ENCODE measurements around the gene IL36RN. TPM values are rescaled to one million over a fixed set of nuclear protein-coding genes. Genes with fewer than 3 reads are reported as not detected.

IL36RN gene
- total RNA-seq, 1 donor from 2014 or later, result 0.14 TPM

DNA sequence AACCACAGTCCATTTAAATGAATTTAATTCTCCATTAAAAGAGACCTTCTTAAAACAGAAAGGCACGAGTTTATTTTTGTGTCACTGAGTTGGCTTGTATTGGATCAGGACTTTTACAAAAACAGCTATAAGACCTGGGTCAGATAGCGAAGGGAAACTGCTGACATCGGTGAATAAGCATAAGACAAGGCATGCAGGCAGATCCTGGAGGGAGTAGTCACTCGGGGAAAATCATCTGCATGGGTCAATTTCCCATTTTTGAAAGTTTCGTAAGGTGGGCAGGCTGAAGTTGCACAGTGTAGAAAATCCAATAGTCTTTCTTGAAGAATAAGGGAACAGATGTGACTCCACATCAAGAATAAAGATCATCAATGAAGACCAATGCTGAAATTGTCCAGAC lies 19.3 kb upstream of the IL36RN start:
- H3K9me3 ChIP-seq (ENCODE audit: insufficient read depth, low read depth, low read length), result no peaks in the 10 kb centered on the region
- H3K27ac Mint-ChIP-seq (ENCODE audit: unreplicated experiment), result no peak overlapping the region

DNA sequence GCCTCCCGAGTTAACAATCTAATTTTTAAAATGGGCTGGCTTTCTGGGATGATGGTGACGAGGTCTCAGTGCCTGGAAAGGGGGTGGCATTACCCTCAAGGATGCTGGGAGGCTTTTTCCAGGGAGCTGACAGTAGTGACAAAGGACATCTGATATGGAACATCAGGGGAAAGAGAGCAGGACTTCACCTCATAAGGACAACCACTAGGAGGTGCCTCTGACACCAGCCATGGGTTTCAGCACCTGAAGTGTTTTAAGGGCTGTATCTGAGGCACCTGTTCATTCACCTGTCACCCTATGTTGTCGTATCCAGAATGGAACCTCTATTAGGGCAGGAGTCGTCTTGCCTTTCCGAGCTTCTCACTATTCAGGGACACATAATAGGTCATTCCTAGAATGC lies 17.1 kb upstream of the IL36RN start:
- no peaks in the 10 kb centered on the region for H3K9me3 ChIP-seq (ENCODE audit: insufficient read depth, low read depth, low read length)
- H3K27me3 ChIP-seq (ENCODE audit: insufficient read depth, low read length), result peaks cover 13% of the 10 kb centered on the region
- no peak overlapping the region for H3K9ac ChIP-seq (ENCODE audit: low read length)
- H3K27ac ChIP-seq (ENCODE audit: low read depth, low read length), result no peak overlapping the region
- no peak overlapping the region for H3K4me3 ChIP-seq (ENCODE audit: insufficient read depth, low read depth, low read length)
- H3K36me3 Mint-ChIP-seq (ENCODE audit: low read depth, unreplicated experiment), result no peaks in the 10 kb centered on the region
- no peak overlapping the region for H2AFZ ChIP-seq (ENCODE audit: low read depth, low read length)
- H3K27me3 Mint-ChIP-seq (ENCODE audit: low read depth, unreplicated experiment), result peaks cover 10% of the 10 kb centered on the region
- H4K20me1 ChIP-seq (ENCODE audit: insufficient read depth, low read length), result no peaks in the 10 kb centered on the region
- H3K27ac Mint-ChIP-seq (ENCODE audit: unreplicated experiment), result no peak overlapping the region
- no peaks in the 10 kb centered on the region for H3K4me1 ChIP-seq (ENCODE audit: insufficient read depth, low read length)
- no peak overlapping the region for H3K4me2 ChIP-seq (ENCODE audit: low read length)
- H3K79me2 ChIP-seq (ENCODE audit: insufficient read depth, low read length), result no peaks in the 10 kb centered on the region
- TF ChIP-seq, protein P1, sequence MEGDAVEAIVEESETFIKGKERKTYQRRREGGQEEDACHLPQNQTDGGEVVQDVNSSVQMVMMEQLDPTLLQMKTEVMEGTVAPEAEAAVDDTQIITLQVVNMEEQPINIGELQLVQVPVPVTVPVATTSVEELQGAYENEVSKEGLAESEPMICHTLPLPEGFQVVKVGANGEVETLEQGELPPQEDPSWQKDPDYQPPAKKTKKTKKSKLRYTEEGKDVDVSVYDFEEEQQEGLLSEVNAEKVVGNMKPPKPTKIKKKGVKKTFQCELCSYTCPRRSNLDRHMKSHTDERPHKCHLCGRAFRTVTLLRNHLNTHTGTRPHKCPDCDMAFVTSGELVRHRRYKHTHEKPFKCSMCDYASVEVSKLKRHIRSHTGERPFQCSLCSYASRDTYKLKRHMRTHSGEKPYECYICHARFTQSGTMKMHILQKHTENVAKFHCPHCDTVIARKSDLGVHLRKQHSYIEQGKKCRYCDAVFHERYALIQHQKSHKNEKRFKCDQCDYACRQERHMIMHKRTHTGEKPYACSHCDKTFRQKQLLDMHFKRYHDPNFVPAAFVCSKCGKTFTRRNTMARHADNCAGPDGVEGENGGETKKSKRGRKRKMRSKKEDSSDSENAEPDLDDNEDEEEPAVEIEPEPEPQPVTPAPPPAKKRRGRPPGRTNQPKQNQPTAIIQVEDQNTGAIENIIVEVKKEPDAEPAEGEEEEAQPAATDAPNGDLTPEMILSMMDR (IDR thresholded peaks at IDR 0.05; ENCODE audit: insufficient read depth, low read depth, low read length), result no peak
- TF ChIP-seq EZH2 (IDR thresholded peaks at IDR 0.05; ENCODE audit: insufficient read depth, low read length), result no peak
- DNase-seq (ENCODE audit: low read depth) (no peak), FAIRE-seq (no peak)
- H3K9me3 Mint-ChIP-seq (ENCODE audit: unreplicated experiment), result peaks cover 3% of the 10 kb centered on the region
- H3K36me3 ChIP-seq (ENCODE audit: insufficient read depth, low read length), result no peaks in the 10 kb centered on the region
- no peaks in the 10 kb centered on the region for H3K4me1 Mint-ChIP-seq (ENCODE audit: low read depth, unreplicated experiment)
- H3K4me3 Mint-ChIP-seq (ENCODE audit: unreplicated experiment), result no peak overlapping the region

More for the DNA sequence above, 19.3 kb upstream of the IL36RN start:
- Mint-ChIP-seq H3K27me3 (ENCODE audit: low read depth, unreplicated experiment) (peaks cover 12% of the 10 kb centered on the region), H3K4me1 (ENCODE audit: low read depth, unreplicated experiment) (no peaks in the 10 kb centered on the region), H3K9me3 (ENCODE audit: unreplicated experiment) (peaks cover 2% of the 10 kb centered on the region), H3K36me3 (ENCODE audit: low read depth, unreplicated experiment) (no peaks in the 10 kb centered on the region), H3K4me3 (ENCODE audit: unreplicated experiment) (no peak overlapping the region)
- Histone ChIP-seq H3K4me2 (ENCODE audit: low read length) (no peak overlapping the region), H3K9ac (ENCODE audit: low read length) (no peak overlapping the region), H3K36me3 (ENCODE audit: insufficient read depth, low read length) (no peaks in the 10 kb centered on the region), H4K20me1 (ENCODE audit: insufficient read depth, low read length) (no peaks in the 10 kb centered on the region), H3K27me3 (ENCODE audit: insufficient read depth, low read length) (peaks cover 16% of the 10 kb centered on the region), H3K27ac (ENCODE audit: low read depth, low read length) (no peak overlapping the region), H2AFZ (ENCODE audit: low read depth, low read length) (no peak overlapping the region), H3K4me3 (ENCODE audit: insufficient read depth, low read depth, low read length) (no peak overlapping the region), H3K79me2 (ENCODE audit: insufficient read depth, low read length) (no peaks in the 10 kb centered on the region), H3K4me1 (ENCODE audit: insufficient read depth, low read length) (no peaks in the 10 kb centered on the region)
- no peak for TF ChIP-seq EZH2 (IDR thresholded peaks at IDR 0.05; ENCODE audit: insufficient read depth, low read length)
- TF ChIP-seq, protein P1 (IDR thresholded peaks at IDR 0.05; ENCODE audit: insufficient read depth, low read depth, low read length), result no peak
- no peak for FAIRE-seq
- DNase-seq (ENCODE audit: low read depth), result no peak

DNA sequence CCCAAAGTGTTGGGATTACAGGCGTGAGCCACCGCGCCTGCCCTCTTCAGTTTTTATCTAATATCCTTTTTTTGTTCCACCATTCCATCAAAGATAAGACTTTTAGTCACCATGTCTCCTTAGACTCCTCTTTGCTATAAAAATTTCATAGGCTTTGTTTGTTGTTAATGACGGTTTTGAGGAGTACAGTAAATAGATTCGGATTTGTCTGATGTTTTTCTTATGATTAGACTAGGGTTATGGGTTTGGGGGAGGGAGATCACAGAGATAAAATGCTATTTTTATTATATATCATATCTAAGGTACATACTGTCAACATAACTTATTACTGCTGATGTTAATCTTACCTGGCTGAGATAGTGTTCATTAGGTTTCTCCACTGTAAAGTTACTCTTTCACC lies 12.5 kb upstream of the IL36RN start:
- no peak for FAIRE-seq
- Histone ChIP-seq H3K4me2 (ENCODE audit: low read length) (no peak overlapping the region), H4K20me1 (ENCODE audit: insufficient read depth, low read length) (no peaks in the 10 kb centered on the region), H3K79me2 (ENCODE audit: insufficient read depth, low read length) (no peaks in the 10 kb centered on the region), H3K27me3 (ENCODE audit: insufficient read depth, low read length) (no peaks in the 10 kb centered on the region), H3K36me3 (ENCODE audit: insufficient read depth, low read length) (no peaks in the 10 kb centered on the region), H3K9me3 (ENCODE audit: insufficient read depth, low read depth, low read length) (no peaks in the 10 kb centered on the region), H2AFZ (ENCODE audit: low read depth, low read length) (no peak overlapping the region), H3K9ac (ENCODE audit: low read length) (no peak overlapping the region), H3K4me1 (ENCODE audit: insufficient read depth, low read length) (no peaks in the 10 kb centered on the region), H3K4me3 (ENCODE audit: insufficient read depth, low read depth, low read length) (no peak overlapping the region), H3K27ac (ENCODE audit: low read depth, low read length) (no peak overlapping the region)
- TF ChIP-seq, protein P1 (IDR thresholded peaks at IDR 0.05; ENCODE audit: insufficient read depth, low read depth, low read length), result no peak
- TF ChIP-seq EZH2 (IDR thresholded peaks at IDR 0.05; ENCODE audit: insufficient read depth, low read length), result no peak
- no peaks in the 10 kb centered on the region for H3K4me1 Mint-ChIP-seq (ENCODE audit: low read depth, unreplicated experiment)
- H3K27me3 Mint-ChIP-seq (ENCODE audit: low read depth, unreplicated experiment), result peaks cover 5% of the 10 kb centered on the region
- H3K9me3 Mint-ChIP-seq (ENCODE audit: unreplicated experiment), result peaks cover 3% of the 10 kb centered on the region
- no peak overlapping the region for H3K27ac Mint-ChIP-seq (ENCODE audit: unreplicated experiment)
- no peak for DNase-seq (ENCODE audit: low read depth)
- H3K36me3 Mint-ChIP-seq (ENCODE audit: low read depth, unreplicated experiment), result no peaks in the 10 kb centered on the region
- H3K4me3 Mint-ChIP-seq (ENCODE audit: unreplicated experiment), result no peak overlapping the region
